Activated T-helper 1 cell treated with anti-CD3 and anti-CD28 coated beads, Interleukin-12 subunit alpha, Interleukin-12 subunit beta, Interleukin-2, Interleukin-4 antibody, amounts not matched to agents 30 ng/mL and 10 ng/mL and 1 ng/mL, durations not matched to agents 14 hours and 24 hours and 36 hours (primary cell): Measurements from ENCODE around the gene MEGF6. TPM values are rescaled to one million over a fixed set of nuclear protein-coding genes. Genes with fewer than 3 reads are reported as not detected.
A peak's percentile ranks its signal among the peaks of the same experiment; 100 is the strongest.
"Not testable (repeated sequence)": the region's sequence is repeated elsewhere in the genome, so short reads cannot be mapped to it uniquely, and the experiment has no call there.

Experiments used
- DNase-seq: peaks from one replicate; pipeline ENCODE4 v3.0.0; 2021; ENCODE audit warnings: low spot score
- H3K27ac Mint-ChIP-seq: one replicate; pipeline ENCODE4 v1.8.0; 2021; ENCODE audit warnings: mild to moderate bottlenecking, mixed read lengths
- H3K27me3 Mint-ChIP-seq: one replicate; pipeline ENCODE4 v1.8.0; 2022; ENCODE audit warnings: mild to moderate bottlenecking, moderate library complexity, mixed read lengths; ENCODE audit not compliant: insufficient read depth
- H3K36me3 Mint-ChIP-seq: one replicate; pipeline ENCODE4 v1.8.0; 2021; ENCODE audit warnings: low read depth, mixed read lengths
- H3K4me1 Mint-ChIP-seq: one replicate; pipeline ENCODE4 v1.8.0; 2021; ENCODE audit warnings: low read depth, mixed read lengths
- H3K4me3 Mint-ChIP-seq: one replicate; pipeline ENCODE4 v1.8.0; 2021; ENCODE audit warnings: mild to moderate bottlenecking, moderate library complexity, mixed read lengths
- H3K9me3 Mint-ChIP-seq: one replicate; pipeline ENCODE4 v1.8.0; 2021; ENCODE audit warnings: mixed read lengths
- intact Hi-C: fragments of 100-400 bp; cut with micrococcal nuclease; formaldehyde crosslinking; loops from one replicate; pipeline ENCODE4 v1.15.1; 2024
- total RNA-seq: library from RNA; stranded (reverse); gene quantifications from 2 replicates; pipeline ENCODE4 v1.2.3, GENCODE V29; 2022

Gene MEGF6
- total RNA-seq, 1 donor from 2014 or later, result 1.2 TPM

DNA sequence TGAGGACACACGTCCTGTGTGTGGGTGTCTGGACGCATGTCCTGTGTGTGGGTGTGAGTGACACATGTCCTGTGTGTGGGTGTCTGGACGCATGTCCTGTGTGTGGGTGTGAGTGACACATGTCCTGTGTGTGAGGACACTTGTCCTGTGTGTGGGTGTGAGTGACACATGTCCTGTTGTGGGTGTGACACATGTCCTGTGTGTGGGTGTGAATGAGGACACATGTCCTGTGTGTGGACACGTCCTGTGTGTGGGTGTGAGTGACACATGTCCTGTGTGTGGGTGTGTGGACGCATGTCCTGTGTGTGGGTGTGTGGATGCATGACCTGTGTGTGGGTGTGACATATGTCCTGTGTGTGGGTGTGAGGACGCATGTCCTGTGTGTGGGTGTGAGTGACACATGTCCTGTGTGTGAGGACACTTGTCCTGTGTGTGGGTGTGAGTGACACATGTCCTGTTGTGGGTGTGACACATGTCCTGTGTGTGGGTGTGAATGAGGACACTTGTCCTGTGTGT, 25.9 kb downstream of the MEGF6 start:
- H3K36me3 Mint-ChIP-seq, DNase-seq, H3K9me3 Mint-ChIP-seq, intact Hi-C loops, H3K27ac Mint-ChIP-seq, H3K4me1 Mint-ChIP-seq, H3K4me3 Mint-ChIP-seq, H3K27me3 Mint-ChIP-seq: not testable (repeated sequence)

- Mint-ChIP-seq H3K4me3 (no peak overlapping the region), H3K27me3 (no peaks in the 10 kb centered on the region), H3K4me1 (no peaks in the 10 kb centered on the region), H3K9me3 (peaks cover 2% of the 10 kb centered on the region), H3K36me3 (no peaks in the 10 kb centered on the region), H3K27ac (no peak overlapping the region)
- intact Hi-C loops, result no loop called here
- DNase-seq, result no peak
Measured at GRCh38 chr1:3584915-3585314, 26.4 kb downstream of the MEGF6 start.

DNA sequence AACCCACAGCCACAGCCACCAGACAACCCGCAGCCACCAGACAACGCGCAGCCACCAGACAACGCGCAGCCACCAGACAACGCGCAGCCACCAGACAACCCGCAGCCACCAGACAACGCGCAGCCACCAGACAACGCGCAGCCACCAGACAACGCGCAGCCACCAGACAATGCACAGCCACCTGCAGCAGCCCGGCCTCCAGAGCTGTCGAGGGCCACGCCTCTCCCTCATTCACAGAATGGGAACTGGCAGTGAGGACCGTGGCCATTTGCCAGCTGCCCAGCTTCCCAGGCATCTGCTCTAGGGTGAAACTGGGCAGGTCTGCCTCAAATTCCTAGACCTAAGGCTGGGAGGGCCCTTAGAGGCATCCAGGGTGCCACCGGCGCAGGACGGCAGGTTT, 27.6 kb downstream of the MEGF6 start:
- H3K4me3 Mint-ChIP-seq, H3K9me3 Mint-ChIP-seq, H3K36me3 Mint-ChIP-seq, H3K27ac Mint-ChIP-seq, H3K27me3 Mint-ChIP-seq, DNase-seq, intact Hi-C loops, H3K4me1 Mint-ChIP-seq: not testable (repeated sequence)

DNA sequence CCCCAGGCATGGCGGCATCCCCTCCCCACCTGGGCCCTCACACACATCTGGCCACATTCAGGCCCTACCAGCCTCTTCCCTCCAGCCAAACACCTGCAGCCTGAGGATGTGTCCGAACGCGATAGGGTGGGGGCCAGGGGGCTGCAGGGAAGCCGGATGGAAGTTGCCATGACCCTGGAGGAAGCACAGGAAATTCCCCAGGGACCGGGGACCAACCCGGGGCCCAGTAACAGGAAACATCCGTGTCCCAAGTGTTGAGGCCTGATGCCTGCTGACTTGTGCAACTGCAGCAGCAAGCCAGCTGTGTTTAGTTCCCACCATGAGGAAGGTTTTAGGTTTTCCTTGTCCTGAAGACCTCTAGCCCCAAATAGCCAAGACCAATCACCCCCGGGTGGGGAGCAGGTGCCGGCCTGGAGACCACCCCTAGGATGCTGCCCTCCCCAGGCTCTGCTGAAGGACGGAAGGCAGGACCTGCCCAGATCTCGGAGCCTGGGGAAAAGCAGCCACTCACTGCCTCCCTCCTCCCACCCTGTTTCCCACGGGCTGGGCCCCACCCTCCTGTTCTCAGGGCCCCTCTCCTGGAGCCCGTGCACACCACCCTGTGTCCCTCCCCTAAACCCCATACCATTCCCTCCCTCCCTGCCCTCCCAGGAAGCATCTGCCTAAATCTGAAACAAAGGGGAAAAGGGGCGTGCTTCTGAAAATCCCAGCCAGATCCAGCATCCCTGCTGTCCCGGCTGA, 29.8 kb downstream of the MEGF6 start:
- intact Hi-C loops, result no loop called here
- H3K36me3 Mint-ChIP-seq, result no peaks in the 10 kb centered on the region
- H3K27me3 Mint-ChIP-seq, result no peaks in the 10 kb centered on the region
- no peaks in the 10 kb centered on the region for H3K4me1 Mint-ChIP-seq
- peaks cover 2% of the 10 kb centered on the region for H3K9me3 Mint-ChIP-seq
- no peak overlapping the region for H3K4me3 Mint-ChIP-seq
- DNase-seq, result no peak
- no peak overlapping the region for H3K27ac Mint-ChIP-seq

GRCh38 chr1:3580231-3580630, 31.1 kb downstream of the MEGF6 start:
- no peak overlapping the region for H3K27ac Mint-ChIP-seq
- intact Hi-C loops, result no loop called here
- H3K36me3 Mint-ChIP-seq, result no peaks in the 10 kb centered on the region
- H3K4me1 Mint-ChIP-seq, result no peaks in the 10 kb centered on the region
- DNase-seq, result no peak
- H3K27me3 Mint-ChIP-seq, result no peaks in the 10 kb centered on the region
- H3K4me3 Mint-ChIP-seq, result no peak overlapping the region
- peaks cover 2% of the 10 kb centered on the region for H3K9me3 Mint-ChIP-seq

DNA sequence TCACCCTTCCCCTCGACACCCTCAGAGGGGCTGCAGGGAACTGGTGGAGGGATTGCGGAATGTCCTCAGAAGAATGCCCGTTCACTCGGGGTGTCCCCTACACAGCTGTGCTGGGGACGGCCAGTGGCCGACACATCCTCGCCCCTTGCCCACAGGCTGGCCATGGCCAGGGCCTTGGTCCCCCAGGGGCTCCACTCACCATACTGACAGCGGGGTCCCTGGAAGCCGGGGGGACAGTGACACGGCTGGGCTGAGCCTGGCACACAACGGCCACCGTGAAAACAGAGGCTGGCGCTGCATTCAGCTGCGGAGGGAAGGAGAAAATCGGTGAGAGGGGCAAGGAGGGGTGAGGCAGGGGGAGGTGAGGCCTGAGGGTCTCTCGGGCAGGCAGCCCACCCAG, 31.7 kb downstream of the MEGF6 start:
- no peak for DNase-seq
- Mint-ChIP-seq H3K36me3 (no peaks in the 10 kb centered on the region), H3K4me1 (no peaks in the 10 kb centered on the region), H3K27ac (no peak overlapping the region), H3K4me3 (no peak overlapping the region), H3K9me3 (peaks cover 2% of the 10 kb centered on the region), H3K27me3 (no peaks in the 10 kb centered on the region)
- intact Hi-C loops, result no loop called here

DNA sequence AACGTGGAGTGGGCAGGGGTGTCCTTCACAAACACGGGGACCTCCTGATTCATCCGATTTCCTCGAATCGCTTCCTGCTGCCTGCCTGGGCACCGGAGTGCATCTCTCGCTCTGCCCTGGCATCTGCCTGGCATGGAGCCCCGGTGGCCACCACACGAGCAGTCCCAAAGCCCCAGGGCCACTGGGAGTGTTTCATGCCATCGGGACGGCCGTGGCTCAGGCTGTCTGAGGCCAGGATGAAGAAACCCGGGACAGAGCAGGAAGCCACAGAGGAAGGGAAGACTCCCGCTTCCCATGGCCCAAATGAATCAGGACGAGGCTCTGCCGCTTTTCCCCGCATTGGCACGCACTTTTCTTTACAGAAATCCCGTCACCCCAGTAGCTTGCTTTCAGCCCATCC, 32.4 kb downstream of the MEGF6 start:
- H3K4me1 Mint-ChIP-seq, result no peaks in the 10 kb centered on the region
- intact Hi-C loops, result no loop called here
- H3K27me3 Mint-ChIP-seq, result no peaks in the 10 kb centered on the region
- no peaks in the 10 kb centered on the region for H3K36me3 Mint-ChIP-seq
- no peak overlapping the region for H3K27ac Mint-ChIP-seq
- DNase-seq, result no peak
- H3K4me3 Mint-ChIP-seq, result no peak overlapping the region
- H3K9me3 Mint-ChIP-seq, result no peaks in the 10 kb centered on the region

DNA sequence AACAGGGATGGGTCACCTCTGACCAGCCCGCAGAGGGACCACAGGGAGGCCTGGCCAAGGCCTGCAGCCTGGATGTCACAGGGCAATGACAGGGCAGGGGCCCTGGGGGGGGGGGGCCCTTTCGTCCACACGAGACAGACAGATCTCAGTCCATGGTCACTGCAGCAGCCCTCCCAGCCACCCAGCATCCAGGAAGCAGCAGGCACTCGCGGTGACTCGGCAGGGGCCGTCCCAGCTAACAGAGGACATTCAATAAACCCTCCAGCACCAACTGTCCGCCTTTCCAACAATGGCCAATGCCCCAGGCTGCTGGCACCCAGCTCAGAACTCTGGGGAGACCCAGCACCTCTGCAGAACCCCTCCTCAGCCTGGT, 32.9 kb downstream of the MEGF6 start:
- Mint-ChIP-seq H3K4me3 (no peak overlapping the region), H3K9me3 (no peaks in the 10 kb centered on the region), H3K36me3 (no peaks in the 10 kb centered on the region), H3K27me3 (no peaks in the 10 kb centered on the region), H3K4me1 (no peaks in the 10 kb centered on the region), H3K27ac (no peak overlapping the region)
- no peak for DNase-seq
- intact Hi-C loops, result no loop called here

DNA sequence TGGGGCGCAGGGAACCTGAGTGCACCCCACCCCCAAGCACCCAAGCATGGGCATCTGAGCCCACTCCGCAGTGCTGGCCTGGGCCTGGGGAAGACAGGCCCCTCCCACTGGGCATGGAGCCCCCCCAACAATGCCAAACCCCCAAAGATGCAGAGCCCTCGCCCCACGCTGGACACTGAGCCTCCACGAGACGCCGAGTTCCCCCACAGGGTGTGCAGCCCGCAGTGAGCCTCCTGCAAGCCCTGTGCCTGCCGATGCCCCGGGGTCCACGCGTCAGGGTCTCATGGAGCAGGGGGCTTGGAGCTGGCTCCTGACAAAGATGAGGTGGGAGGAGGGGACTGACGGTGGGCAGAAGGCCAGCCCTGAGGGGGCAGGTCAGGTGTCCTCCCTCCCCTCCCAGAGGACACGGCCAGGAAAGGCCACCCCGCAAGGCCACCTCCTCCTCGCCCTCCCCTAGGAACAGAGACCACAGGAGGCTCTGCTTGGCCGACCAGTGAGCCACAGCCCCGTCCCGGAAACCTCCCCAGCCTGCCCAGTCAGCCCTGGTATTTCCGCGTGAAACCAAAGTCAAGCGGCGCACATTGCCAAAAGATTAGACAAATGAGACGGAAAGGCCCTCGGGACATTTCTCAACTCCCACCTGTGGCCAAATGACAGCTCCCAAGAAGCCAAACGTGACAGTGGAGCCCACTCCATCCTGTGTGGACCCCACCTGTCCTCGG, 33.4 kb downstream of the MEGF6 start:
- H3K4me1 Mint-ChIP-seq, result no peaks in the 10 kb centered on the region

DNA sequence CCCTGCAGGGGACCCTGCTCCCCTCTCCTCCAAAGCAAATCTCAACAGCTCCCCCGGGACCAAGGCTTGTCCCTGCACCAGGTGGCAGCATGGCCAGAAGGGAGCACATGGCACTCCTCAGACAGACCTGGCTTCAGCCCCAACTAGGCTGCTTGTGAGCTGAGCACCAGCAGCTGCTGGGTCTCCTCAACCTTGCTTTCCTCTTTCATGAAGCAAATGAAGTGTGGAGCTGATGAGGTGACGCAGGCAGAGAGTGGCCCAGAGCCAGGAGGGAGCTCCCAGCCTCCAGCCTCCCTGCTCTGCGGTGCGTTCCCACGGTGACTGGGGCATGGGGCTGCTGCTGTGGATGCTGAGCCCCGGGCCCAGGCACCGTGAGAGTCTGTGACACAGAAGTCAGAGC, 34.0 kb downstream of the MEGF6 start:
- Mint-ChIP-seq H3K9me3 (no peaks in the 10 kb centered on the region), H3K4me1 (no peaks in the 10 kb centered on the region), H3K27ac (no peak overlapping the region), H3K36me3 (no peaks in the 10 kb centered on the region), H3K27me3 (no peaks in the 10 kb centered on the region), H3K4me3 (no peak overlapping the region)
- intact Hi-C loops, result no loop called here
- no peak for DNase-seq

More for the DNA sequence above, 33.4 kb downstream of the MEGF6 start:
- DNase-seq, result no peak
- Mint-ChIP-seq H3K27me3 (no peaks in the 10 kb centered on the region), H3K9me3 (no peaks in the 10 kb centered on the region), H3K27ac (no peak overlapping the region), H3K36me3 (no peaks in the 10 kb centered on the region), H3K4me3 (no peak overlapping the region)
- intact Hi-C loops, result no loop called here

GRCh38 chr1:3575993-3576392, 35.3 kb downstream of the MEGF6 start:
- intact Hi-C loops, result no loop called here
- Mint-ChIP-seq H3K9me3 (no peaks in the 10 kb centered on the region), H3K27me3 (no peaks in the 10 kb centered on the region), H3K4me3 (no peak overlapping the region), H3K4me1 (no peaks in the 10 kb centered on the region), H3K27ac (no peak overlapping the region), H3K36me3 (no peaks in the 10 kb centered on the region)
- no peak for DNase-seq

DNA sequence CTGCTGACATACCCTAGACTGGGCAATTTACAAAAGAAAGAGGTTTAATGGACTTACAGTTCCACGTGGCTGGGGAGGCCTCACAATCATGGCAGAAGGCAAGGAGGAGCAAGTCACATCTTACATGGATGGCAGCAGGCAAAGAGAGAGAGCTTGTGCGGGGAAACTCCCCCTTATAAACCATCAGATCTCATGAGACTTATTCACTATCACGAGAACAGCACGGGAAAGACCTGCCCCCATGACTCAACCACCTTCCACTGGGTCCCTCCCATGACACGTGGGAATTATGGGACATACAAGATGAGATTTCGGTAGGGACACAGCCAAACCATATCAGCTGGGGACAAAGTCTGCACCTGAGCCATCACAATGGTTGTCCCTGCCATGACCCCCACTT, 35.8 kb downstream of the MEGF6 start:
- H3K4me1 Mint-ChIP-seq, H3K9me3 Mint-ChIP-seq, H3K36me3 Mint-ChIP-seq, H3K4me3 Mint-ChIP-seq, H3K27me3 Mint-ChIP-seq, DNase-seq, intact Hi-C loops: not testable (repeated sequence)
- peak overlapping the region; percentile 50 for H3K27ac Mint-ChIP-seq

DNA sequence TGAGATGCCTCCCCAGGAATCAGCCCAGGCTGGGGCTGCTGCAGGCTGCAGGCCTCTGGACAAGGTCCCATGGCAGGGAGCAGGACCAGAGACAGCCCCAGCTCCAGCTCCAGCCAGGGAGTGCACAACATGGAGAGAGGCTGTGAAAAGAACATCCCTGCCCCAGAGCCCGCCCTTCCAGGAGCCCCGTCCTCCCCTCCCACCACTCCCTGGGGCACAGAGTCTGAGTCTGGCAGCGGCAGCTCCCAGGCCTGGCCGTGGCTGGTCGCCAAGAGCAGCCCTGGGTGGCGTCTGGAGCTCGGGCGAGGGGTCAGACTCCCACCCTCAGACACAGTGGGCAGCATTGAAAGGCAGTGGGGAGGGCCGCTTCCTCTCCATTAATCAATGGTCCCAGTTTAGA, 37.8 kb downstream of the MEGF6 start:
- no peak overlapping the region for H3K4me3 Mint-ChIP-seq

More for the DNA sequence above, 37.8 kb downstream of the MEGF6 start:
- Mint-ChIP-seq H3K9me3 (no peaks in the 10 kb centered on the region), H3K4me1 (no peaks in the 10 kb centered on the region), H3K27ac (no peak overlapping the region), H3K36me3 (no peaks in the 10 kb centered on the region), H3K27me3 (no peaks in the 10 kb centered on the region)
- intact Hi-C loops, result no loop called here
- no peak for DNase-seq
